Thoracic aorta (tissue), 2 donors: ENCODE data around the gene PTP4A2. TPM values are rescaled to one million over a fixed set of nuclear protein-coding genes. Genes with fewer than 3 reads are reported as not detected.
A peak's percentile ranks its signal among the peaks of the same experiment; 100 is the strongest.

Experiments used
- ATAC-seq: fragments of 150-250 bp; one replicate; pipeline ENCODE4 v1.8.0; 2017; ENCODE audit warnings: low read depth; ENCODE audit not compliant: insufficient number of reproducible peaks, low FRiP score
- DNase-seq: peaks from one replicate; pipeline ENCODE4 v3.0.0-alpha.2; 2020; ENCODE audit warnings: low spot score
- H3K27ac ChIP-seq, 2 donors: fragments of 200-600 bp; sonication (generic); 1 replicate in 1 of 2; 2 replicates in 1 of 2; pipeline ENCODE4 v1.5.1; 2016; ENCODE audit warnings: mild to moderate bottlenecking in 2 of 2, moderate library complexity in 2 of 2
- H3K27me3 ChIP-seq: fragments of 200-600 bp; sonication (generic); replicated peaks from 2 replicates; pipeline ENCODE4 v1.6.0; 2016; ENCODE audit warnings: mild to moderate bottlenecking; ENCODE audit not compliant: insufficient read depth
- H3K36me3 ChIP-seq: fragments of 200-600 bp; sonication (generic); one replicate; pipeline ENCODE4 v1.5.1; 2016
- H3K4me1 ChIP-seq, 2 donors: fragments of 200-600 bp; sonication (generic); 1 replicate in 1 of 2; 2 replicates in 1 of 2; pipeline versions ENCODE4 v1.5.1 to v1.6.0; 2016; ENCODE audit warnings: low read depth in 2 of 2, mild to moderate bottlenecking in 1 of 2; ENCODE audit not compliant: control insufficient read depth in 1 of 2
- H3K4me3 ChIP-seq: fragments of 200-600 bp; sonication (generic); 2 replicates; pipeline ENCODE4 v1.5.1; 2016; ENCODE audit warnings: mild to moderate bottlenecking
- H3K9me3 ChIP-seq: fragments of 200-600 bp; sonication (generic); 2 replicates; pipeline ENCODE4 v1.5.1; 2016
- total RNA-seq, 2 donors: library from RNA; depleted of rRNA; stranded (reverse); fragments of >200 nt; gene quantifications; one replicate each; pipeline versions ENCODE4 v1.1.0 to v1.2.3, GENCODE V29; 2016
- TF ChIP-seq, protein P1 (sequence below): fragments of 200-600 bp; sonication (generic); IDR thresholded peaks from one replicate; pipeline ENCODE4 v1.5.1; 2019; ENCODE audit warnings: antibody characterized with exemption

PTP4A2 gene
- total RNA-seq, 2 donors from 2014 or later, result 104 to 237 TPM

DNA sequence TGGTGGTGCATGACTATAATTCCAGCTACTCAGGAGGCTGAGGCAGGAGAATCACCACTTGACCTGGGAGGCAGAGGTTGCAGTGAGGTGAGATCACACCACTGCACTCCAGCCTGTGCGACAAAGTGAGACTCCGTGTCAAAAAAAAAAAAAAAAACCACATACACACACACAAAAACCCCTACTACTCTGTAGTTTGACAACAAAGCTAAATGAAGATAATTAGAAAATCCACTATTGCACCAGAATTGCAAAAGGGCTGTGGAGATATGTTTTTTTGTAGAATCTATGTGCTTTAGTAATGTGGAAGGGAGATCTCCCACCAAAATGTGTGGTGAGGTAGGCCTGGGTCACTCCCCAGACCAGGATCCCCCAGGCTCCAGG is 43.3 kb upstream of the PTP4A2 start:
- DNase-seq, result no peak
- Histone ChIP-seq H3K9me3 (no peaks in the 10 kb centered on the region), H3K27me3 (no peaks in the 10 kb centered on the region), H3K27ac (no peak overlapping the region), H3K36me3 (no peaks in the 10 kb centered on the region), H3K4me3 (no peak overlapping the region), H3K4me1 (peaks cover 0 to 15% of the 10 kb centered on the region in 2 donors)
- TF ChIP-seq, protein P1, sequence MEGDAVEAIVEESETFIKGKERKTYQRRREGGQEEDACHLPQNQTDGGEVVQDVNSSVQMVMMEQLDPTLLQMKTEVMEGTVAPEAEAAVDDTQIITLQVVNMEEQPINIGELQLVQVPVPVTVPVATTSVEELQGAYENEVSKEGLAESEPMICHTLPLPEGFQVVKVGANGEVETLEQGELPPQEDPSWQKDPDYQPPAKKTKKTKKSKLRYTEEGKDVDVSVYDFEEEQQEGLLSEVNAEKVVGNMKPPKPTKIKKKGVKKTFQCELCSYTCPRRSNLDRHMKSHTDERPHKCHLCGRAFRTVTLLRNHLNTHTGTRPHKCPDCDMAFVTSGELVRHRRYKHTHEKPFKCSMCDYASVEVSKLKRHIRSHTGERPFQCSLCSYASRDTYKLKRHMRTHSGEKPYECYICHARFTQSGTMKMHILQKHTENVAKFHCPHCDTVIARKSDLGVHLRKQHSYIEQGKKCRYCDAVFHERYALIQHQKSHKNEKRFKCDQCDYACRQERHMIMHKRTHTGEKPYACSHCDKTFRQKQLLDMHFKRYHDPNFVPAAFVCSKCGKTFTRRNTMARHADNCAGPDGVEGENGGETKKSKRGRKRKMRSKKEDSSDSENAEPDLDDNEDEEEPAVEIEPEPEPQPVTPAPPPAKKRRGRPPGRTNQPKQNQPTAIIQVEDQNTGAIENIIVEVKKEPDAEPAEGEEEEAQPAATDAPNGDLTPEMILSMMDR, result no peak
- ATAC-seq, result no peak

DNA sequence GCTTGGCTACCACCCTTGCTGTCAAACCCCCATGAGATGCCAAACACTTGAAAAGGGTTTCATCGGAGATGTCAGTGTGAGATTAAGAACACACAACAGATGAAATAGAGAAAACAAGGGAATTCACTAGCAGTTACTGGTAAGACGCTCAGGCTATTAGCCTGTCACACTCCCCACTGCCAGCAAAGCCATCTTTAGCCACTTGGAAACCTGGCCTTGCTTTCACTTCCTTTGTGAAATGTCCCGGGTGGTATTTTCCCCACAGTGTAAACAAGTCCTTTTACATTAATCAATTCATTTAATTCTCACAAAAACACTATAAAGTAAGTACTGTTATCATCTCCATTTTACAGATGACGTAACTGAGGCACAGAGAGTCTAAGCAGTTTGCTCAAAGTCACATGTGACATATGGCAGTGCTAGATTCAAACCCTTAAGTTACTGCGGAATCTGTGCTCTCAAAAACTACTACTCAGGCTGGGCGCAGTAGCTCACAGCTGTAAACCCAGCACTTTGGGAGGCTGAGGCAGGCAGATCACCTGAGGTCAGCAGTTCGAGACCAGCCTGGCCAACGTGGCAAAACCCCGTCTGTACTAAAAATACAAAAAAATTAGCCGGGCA is 42.8 kb upstream of the PTP4A2 start:
- TF ChIP-seq, protein P1, result no peak
- Histone ChIP-seq H3K9me3 (no peaks in the 10 kb centered on the region), H3K4me3 (no peak overlapping the region), H3K27ac (no peak overlapping the region), H3K36me3 (no peaks in the 10 kb centered on the region), H3K4me1 (peaks cover 0 to 15% of the 10 kb centered on the region in 2 donors), H3K27me3 (no peaks in the 10 kb centered on the region)
- no peak for ATAC-seq
- DNase-seq, result no peak

DNA sequence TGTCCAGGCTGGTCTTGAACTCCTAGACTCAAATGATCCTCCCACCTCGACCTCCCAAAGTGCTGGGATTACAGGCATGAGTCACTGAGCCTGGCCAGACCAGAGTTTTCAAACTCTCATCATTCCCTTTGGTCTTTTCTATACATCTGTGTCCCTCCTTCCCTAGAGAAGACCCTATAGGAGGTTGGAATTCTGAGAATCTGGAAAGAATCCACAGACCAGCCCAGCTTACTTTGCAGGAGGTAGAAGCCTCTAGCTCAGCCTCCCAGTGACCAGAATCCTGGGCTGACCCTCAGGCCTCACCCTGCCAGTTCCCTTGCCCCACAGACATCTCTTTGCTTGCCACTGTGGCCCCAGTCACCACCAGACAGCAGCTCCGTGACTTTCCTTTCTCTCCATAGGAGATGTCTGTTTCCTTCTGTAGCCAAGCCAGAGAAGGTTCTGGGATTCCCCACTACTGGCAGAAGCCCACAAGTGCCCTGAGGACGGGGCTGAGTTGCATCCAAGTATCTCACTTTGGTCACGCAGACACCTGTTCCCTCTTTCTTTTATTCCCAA is 40.8 kb upstream of the PTP4A2 start:
- Histone ChIP-seq H3K9me3 (no peaks in the 10 kb centered on the region), H3K27me3 (no peaks in the 10 kb centered on the region), H3K27ac (no peak overlapping the region), H3K36me3 (no peaks in the 10 kb centered on the region), H3K4me3 (no peak overlapping the region), H3K4me1 (peaks cover 0 to 5% of the 10 kb centered on the region in 2 donors)
- ATAC-seq (no peak), DNase-seq (no peak)
- TF ChIP-seq, protein P1, result no peak

DNA sequence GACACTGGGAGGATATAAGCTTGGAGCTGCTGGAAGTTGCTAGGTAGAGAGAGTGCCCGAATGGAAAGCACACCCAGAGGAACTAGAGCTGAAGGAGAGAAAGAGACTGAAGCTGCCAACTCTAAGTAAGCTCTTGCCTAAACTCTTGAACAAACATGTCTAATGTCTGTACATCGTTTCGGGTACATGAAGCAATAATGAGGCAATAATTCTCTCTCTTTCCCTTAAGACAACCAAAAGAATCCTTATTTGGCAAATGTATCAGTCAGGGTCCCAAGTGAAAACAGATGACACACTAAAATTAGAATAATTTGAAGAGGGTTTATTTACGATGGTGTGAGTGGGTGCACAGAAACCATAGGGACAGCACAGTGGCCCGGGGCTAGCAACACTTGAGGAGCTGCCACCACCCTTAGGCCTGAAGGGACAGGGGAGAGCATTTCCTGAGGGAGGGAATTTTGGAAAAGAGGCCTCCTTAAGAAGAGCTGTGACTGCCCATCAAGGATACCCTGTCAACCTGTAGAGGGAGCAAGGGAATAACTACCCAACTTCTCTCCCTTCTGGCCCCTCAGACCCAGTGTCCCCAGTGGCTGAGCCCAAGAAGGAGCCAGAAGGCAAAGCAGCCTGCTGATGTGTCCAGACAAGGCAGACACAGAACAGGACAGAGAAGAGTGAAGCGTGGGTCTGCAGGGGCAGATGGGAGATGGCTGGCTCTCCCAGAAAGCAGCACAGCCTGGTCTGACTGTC is 39.4 kb upstream of the PTP4A2 start:
- TF ChIP-seq, protein P1, result peak; percentile 11
- no peak overlapping the region for H3K27ac ChIP-seq
- H3K4me3 ChIP-seq, result no peak overlapping the region

DNA sequence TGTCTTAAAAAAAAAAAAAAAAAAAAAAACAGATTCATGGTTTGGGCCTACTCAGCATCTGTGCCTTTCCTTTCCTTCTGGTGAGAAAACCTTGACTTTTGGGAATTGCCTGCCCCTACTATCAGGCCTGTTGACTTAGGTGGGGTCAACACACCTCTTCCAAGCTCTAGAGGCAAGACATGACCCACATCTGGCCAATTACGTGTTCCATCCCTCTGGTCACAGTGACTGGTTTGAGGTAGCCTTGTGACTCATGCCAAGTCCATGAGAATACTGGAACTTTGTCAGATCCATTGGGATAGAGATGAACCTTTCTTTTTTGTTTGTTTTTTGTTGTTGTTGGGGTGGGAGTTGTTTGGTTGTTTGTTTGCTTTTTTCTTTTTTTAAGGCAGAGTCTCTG is 38.2 kb upstream of the PTP4A2 start:
- Histone ChIP-seq H3K27ac (no peak overlapping the region), H3K4me3 (no peak overlapping the region), H3K4me1 (peaks cover 0 to 5% of the 10 kb centered on the region in 2 donors), H3K27me3 (no peaks in the 10 kb centered on the region), H3K9me3 (no peaks in the 10 kb centered on the region), H3K36me3 (no peaks in the 10 kb centered on the region)
- DNase-seq, result no peak
- ATAC-seq, result no peak
- TF ChIP-seq, protein P1, result no peak

More for the DNA sequence above, 39.4 kb upstream of the PTP4A2 start:
- peaks cover 0 to 5% of the 10 kb centered on the region in 2 donors for H3K4me1 ChIP-seq
- DNase-seq (no peak), ATAC-seq (no peak)
- no peaks in the 10 kb centered on the region for H3K27me3 ChIP-seq
- no peaks in the 10 kb centered on the region for H3K36me3 ChIP-seq
- H3K9me3 ChIP-seq, result no peaks in the 10 kb centered on the region
